ENCODE data around the gene ACP2.
"Not testable (repeated sequence)": the region's sequence is repeated elsewhere in the genome, so short reads cannot be mapped to it uniquely, and the experiment has no call there.

ACP2 gene

GRCh38 chr11:47213950-47214565, 34.6 kb downstream of the ACP2 start:
- H3K4me3 ChIP-seq (ENCODE audit: low read depth, low read length) = peak overlapping the region; percentile 67
- peak; percentile 93 for DNase-seq (ENCODE audit: low read depth)
- TF ChIP-seq MAX (IDR thresholded peaks at IDR 0.05; ENCODE audit: low read depth, low read length) (no peak), POLR2A (IDR thresholded peaks at IDR 0.05; ENCODE audit: extremely low read depth, insufficient read length) (peak; percentile 74), CTCF (IDR thresholded peaks at IDR 0.05; ENCODE audit: low read depth, low read length) (no peak), MYC (IDR thresholded peaks at IDR 0.05; ENCODE audit: low read depth, low read length) (no peak)

- no peak overlapping the region for H3K4me3 ChIP-seq (ENCODE audit: low read depth, low read length)
- no peak for DNase-seq (ENCODE audit: low read depth)
- no peak for TF ChIP-seq POLR2A (IDR thresholded peaks at IDR 0.05; ENCODE audit: extremely low read depth, insufficient read length)
These were observed 35.7 kb downstream of the ACP2 start for GRCh38 chr11:47212938-47213337.

DNA sequence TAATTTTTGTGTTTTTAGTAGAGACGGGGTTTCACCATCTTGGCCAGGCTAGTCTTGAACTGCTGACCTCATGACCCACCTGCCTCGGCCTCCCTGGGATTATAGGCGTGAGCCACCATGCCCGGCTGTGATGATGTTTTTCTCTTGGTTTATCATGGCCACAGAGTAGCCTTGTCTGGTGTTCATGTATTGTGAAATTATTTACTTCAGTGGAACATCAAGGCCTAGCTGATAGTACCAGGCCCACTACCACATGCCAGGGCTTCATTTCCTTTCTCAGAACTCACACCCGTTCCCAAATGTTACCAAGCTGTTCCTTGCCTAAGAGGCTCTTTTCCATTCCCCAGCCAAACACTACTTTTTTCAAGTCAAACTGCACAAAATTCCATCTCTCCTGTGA, 40.0 kb downstream of the ACP2 start:
- H3K4me3 ChIP-seq (ENCODE audit: low read depth, low read length) = no peak overlapping the region
- DNase-seq (ENCODE audit: low read depth) = no peak
- TF ChIP-seq CTCF (IDR thresholded peaks at IDR 0.05; ENCODE audit: low read depth, low read length) (no peak), MAX (IDR thresholded peaks at IDR 0.05; ENCODE audit: low read depth, low read length) (no peak), POLR2A (IDR thresholded peaks at IDR 0.05; ENCODE audit: extremely low read depth, insufficient read length) (no peak), MYC (IDR thresholded peaks at IDR 0.05; ENCODE audit: low read depth, low read length) (no peak)

DNA sequence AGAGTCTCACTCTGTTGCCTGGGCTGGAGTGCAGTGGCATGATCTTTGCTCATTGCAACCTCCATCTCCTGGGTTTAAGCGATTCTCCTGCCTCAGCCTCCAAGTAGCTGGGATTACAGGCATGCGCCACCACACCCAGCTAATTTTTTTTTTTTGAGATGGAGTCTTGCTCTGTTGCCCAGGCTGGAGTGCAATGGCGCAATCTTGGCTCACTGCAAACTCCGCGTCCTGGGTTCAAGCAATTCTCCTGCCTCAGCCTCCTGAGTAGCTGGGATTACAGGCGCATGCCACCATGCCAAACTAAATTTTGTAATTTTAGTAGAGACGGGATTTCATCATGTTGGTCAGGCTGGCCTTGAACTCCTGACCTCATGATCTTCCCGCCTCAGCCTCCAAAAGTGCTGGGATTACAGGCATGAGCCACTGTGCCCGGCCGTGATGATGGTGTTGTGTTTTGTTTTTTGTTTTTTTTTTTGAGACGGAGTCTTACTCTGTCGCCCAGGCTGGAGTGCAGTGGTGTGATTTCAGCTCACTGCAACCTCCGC, 40.5 kb downstream of the ACP2 start:
- H3K4me3 ChIP-seq (ENCODE audit: low read depth, low read length); DNase-seq (ENCODE audit: low read depth): not testable (repeated sequence)

DNA sequence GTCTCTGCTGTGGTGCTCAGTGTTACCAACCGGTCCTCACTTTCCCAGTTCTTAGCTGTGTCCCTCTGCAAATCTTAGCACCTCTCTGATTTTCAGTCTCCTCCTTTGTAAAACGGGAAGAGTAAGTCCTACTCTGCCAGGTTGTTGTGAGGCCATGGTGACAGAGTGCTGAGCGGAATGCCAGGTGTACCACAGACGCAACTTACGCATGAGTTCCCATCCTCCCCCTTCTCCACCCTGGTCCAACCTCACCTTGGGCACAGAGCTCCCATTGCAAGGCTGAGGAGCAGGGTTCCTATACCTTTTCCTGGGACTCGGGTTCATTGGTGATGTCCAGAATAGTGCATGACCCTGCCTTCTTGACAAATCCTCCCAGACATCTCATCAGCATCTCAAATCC, 41.2 kb downstream of the ACP2 start:
- no peak overlapping the region for H3K4me3 ChIP-seq (ENCODE audit: low read depth, low read length)
- DNase-seq (ENCODE audit: low read depth) = no peak
- TF ChIP-seq CTCF (IDR thresholded peaks at IDR 0.05; ENCODE audit: low read depth, low read length) (no peak), POLR2A (IDR thresholded peaks at IDR 0.05; ENCODE audit: extremely low read depth, insufficient read length) (no peak), MAX (IDR thresholded peaks at IDR 0.05; ENCODE audit: low read depth, low read length) (no peak), MYC (IDR thresholded peaks at IDR 0.05; ENCODE audit: low read depth, low read length) (no peak)

GRCh38 chr11:47206577-47206976, 42.0 kb downstream of the ACP2 start:
- H3K4me3 ChIP-seq (ENCODE audit: low read depth, low read length); DNase-seq (ENCODE audit: low read depth): not testable (repeated sequence)

GRCh38 chr11:47204637-47204989, 44.0 kb downstream of the ACP2 start:
- H3K4me3 ChIP-seq (ENCODE audit: low read depth, low read length) = no peak overlapping the region
- TF ChIP-seq MAX (IDR thresholded peaks at IDR 0.05; ENCODE audit: low read depth, low read length) = no peak
- no peak for TF ChIP-seq MYC (IDR thresholded peaks at IDR 0.05; ENCODE audit: low read depth, low read length)
- TF ChIP-seq CTCF (IDR thresholded peaks at IDR 0.05; ENCODE audit: low read depth, low read length) = no peak
- TF ChIP-seq POLR2A (IDR thresholded peaks at IDR 0.05; ENCODE audit: extremely low read depth, insufficient read length) = no peak
- DNase-seq (ENCODE audit: low read depth) = no peak

Measured in NB4 (cell line).